Measurements from ENCODE around the gene TRPV2.

TRPV2 gene

DNA sequence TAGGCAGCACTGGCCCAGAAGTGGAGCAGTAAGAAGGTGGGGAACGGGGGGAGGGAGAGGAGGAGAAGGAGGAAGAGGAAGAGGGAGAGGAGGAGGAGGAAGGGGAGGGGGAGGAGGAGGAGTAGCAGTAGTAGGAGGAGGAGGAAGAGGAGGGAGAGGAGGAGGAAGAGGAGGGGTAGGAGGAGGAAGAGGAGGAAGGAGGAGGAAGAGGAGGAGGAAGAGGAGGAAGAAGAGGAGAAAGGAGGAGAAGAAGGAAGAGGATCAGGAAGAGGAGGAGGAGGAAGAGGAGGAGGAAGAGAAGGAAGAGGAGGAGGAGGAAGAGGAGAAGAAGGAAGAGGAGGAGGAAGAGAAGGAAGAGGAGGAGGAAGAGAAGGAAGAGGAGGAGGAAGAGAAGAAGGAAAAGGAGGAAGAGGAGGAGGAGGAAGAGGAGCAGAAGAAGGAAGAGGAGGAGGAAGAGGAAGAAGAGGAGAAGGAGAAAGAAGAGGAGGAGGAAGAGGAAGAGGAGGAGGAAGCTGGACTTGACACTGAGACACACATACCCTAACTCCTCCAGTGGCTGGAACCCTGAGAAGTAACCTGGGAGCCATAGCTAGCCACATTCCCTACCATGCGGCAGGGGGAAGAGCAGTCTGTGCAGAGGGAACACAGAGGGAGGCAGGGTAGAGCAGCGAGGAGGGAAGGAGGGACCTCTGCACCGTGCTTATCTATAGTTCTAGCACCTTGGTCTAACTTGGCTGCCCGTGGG, 40.8 kb downstream of the TRPV2 start:
- no peak for DNase-seq (ENCODE audit: low spot score)

DNA sequence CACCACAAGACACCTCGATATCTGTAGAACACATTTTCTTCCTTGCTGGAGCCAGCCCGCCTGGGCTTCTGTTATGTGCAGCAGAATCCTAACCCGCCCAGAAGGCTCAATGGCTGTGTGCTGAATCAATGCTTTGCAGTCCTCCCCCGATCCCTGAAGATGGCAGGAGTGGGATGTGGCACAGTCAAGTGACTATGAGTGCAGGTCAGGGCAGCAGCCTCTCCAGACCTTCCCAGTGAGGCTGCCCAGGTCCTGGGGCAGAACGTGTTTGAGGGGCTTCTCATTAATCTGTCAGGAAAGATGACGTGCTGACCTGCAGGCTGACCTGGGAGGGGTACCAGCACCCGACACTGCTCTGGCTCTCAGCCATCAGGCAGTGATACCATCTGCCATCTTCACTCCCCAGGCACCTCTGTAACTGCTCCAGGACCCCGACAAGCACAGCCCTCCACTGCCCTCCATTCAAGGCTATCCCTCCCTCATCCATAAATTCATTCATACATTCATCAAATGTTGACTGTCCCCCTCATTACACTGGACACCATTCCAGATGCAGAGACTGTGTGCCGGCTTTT, 41.5 kb downstream of the TRPV2 start:
- DNase-seq (ENCODE audit: low spot score), result no peak

DNA sequence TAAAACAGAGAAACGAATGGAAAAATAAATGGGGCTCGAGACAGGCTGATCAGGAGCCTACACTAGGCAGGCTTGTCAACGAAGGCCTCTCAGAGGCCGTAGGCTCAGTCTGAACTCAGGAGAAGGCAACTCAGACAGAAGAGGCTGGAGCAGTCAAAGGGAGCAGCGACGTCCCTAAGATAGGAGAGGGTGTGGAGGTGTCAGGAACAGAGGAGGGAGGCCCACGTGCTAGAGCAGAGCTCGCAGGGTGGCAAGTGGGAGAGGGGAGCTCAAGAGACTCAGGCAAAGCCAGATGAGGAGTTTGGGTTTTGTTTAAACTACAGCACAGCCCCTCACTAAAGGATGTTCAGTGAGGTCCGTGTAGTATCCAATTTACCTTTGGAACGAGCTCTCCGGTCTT, 43.9 kb downstream of the TRPV2 start:
- no peak for DNase-seq (ENCODE audit: low spot score)

DNA sequence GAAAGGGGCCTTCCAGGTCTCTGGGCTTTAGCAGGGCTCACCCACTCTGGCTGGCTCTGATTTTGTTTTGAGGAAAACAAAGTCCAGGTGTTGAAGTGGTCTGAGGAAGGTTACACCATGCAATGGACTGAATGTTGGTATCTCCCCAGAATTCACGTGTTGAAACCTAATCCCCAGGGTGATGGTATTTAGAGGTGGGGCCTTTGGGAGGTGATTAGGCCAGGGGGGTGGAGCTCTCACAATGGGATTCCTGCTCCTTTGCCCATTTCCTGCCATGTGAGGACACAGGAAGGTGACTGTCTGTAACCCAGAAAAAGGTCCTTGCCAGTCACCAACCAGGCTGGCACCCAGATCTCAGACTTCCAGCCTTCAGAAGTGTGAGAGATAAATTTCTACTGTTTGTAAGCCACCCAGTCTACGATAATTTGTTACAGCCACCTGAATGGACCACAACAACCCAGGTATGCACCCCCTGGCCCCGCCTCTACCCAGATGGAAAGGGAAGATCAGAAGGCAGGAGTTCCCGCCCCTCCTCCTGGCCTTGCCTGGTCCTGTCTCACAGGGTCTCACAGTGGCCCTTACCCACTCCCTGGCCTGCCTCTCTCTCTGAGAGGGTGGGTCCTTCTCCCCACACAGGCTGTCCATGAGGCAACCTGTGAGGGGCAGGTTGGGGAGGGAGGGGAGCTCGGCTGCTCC, 44.6 kb downstream of the TRPV2 start:
- DNase-seq (ENCODE audit: low spot score), result no peak

DNA sequence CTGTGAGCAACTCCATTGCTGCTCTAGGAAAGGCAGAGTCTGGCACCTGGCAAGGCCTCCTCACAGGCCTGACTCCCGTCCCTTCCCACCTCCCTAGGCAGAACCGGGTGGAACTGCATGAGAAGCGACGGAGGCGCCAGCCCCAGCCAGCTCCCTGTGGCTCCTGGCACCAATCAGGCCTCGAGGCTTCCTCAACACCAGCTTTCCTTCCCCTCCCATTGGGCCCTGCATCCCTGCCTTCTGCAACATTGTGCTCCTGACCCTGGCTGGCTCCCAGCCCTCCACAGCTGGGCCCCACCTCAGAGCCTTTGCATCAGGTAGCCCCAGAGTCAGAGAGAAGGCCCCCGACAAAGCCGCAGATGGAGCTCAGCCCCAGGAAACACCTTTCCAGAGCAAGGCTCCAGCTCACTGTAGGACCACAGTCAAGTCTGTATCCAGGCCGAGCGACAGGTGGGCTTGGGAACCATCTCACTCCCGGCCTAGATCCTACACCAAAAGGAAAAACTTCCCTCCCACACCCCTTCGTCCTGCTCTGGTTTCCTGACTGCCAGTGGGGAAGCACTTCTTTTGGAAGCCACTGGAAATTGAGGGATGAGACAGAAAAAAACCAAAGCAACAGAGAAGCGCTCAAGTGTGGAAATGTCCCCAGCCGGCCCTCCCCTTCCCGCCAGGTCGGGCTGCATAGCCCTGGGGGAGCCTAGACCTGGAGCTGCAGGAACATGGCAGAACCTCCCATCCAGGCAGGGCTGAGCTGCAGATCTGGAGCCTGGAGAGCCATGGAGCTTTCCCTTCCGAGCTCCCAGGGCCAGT, 45.6 kb downstream of the TRPV2 start:
- no peak for DNase-seq (ENCODE audit: low spot score)

DNA sequence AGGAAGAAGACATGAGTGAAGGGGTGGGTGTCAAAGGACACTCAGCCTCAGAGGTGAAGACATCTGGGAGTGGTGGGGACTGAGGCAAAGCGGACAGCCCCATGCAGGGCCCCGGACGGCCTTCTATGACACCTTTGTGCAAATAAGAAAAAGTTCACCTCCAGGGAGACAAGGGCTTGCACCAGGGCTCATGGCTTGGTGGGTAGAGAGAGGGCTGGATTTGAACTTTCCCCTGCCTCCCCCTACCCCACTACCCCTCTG, 46.2 kb downstream of the TRPV2 start:
- DNase-seq (ENCODE audit: low spot score), result no peak

DNA sequence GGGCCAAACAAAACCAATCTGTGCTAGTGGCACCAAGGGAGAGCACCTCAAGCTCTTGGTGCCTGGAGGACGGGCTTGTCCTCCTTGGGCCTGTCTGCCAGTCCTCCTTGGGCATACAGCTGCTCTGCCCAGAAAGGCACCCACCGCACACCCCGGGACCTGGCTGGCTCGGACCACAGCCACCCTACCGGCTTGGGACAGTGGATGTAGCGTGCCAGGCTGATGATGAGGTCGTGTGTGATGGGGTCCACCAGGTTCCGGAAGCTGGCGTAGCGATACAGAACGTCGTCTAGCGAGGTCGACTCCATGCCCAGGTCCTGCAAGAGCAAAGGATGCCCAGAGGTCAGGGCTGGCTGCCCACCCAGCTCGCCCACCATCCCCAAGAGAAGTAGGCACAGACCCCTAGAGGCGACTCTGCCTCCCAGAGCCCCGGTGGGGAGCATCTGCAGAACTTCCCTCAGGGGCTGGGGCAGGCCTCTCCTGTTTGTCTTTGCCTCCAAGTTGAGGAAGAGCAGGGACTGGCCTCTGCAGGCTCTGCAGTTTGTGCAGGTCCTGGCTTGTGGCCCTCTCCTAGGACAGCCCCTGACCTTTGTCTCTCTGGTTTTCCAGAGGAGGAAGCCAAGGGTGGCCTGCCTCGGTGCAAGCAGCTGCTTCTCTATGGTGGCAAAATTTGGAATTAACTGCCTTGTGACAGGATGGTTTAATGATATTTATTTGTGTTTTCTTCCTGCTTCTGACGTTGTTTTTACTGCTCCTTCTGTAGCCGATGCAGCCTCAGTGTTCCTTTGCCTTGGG, 46.9 kb downstream of the TRPV2 start:
- DNase-seq (ENCODE audit: low spot score), result no peak

DNA sequence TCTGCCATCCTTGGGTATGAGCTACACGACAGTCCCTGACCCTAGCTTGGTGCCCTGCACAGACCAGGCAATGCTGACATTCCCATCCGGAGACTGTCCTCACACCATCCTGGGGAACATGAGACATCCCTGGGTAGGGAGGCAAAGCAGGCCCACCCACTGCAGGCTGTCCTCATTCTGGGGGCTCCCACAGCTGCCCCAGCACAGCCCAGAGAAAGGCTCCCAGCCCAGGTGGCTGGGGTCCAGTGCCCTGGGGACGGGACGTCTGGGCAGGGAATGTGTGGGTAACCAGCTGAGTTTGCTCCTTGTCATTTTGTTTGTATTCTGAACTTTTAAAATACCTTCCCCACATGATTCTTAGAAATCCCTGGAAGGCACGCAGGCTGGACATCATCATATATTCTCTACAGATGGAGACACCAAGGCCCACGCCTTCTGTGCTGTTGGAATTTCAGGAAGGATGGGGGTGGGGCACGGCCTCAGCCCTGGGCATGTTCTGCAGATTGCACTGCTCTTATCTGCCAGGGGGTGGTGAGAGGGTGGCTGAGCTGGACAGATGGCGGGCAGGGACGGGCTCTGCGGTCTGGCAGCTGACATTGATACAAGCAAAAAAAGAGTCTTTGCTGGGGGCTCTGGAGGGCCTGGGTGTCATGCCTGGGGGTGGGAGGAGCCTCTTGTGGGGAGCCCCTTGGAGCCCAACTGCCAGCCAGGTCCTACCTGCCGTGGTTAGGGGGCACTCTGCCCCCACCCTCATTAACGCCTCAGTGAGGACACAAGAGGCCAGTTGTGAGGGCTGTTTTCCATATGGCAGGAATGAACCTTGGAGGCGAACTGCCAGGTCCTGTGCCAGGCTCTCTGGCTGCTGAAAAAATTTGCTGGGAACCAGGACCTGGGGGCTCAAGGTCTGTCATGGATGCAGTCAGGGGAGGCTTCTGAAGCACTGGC, 48.3 kb downstream of the TRPV2 start:
- DNase-seq (ENCODE audit: low spot score), result peak; percentile 51

DNA sequence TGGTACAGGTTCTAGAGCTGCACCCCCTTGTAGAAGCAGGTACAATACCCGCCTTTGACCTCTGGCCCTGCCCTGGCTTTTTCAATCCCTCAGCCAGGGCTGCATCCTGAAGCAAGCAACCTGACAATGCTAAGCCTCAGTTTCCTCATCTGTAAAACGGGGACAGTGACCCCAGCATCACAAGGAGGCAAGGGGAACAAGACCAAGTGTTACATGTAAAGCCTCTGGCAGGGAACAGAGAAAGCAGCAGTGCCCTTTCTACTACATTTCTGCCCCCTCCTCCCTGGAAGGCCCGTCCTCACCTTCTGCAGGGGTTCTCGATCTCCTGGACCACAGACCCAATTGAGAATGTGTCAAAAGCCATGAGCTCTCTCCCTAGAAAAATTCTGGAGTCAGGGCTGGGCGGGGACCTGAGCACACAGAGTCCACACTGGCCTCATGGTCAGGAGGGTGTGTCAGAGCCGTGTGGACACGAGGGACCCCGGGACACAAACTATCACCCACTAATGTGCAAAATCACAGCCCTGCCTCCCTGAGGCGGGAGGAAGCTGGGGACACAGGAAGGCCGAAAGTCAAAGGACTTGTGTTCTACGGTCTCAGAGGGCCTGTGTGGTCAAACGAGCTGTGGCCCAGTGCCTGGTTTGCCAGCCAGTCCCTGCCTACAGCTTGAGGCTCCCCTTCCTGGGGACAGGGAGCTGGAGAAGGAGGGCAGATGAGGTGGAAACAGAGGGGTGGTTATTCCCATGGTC, 49.1 kb downstream of the TRPV2 start:
- DNase-seq (ENCODE audit: low spot score), result no peak

DNA sequence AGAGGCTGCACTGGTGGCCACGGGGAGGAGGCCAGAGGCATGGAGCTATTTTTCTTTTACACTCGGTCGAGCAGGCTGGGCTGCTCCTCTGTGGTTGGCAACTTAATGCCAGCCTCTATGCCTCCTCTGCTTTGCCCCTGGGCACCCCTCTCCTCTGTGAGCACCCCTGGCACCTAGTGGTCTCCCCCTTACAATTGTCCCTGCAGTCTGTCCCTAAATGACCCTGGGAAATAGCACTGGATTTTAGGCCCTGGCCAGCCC, 49.6 kb downstream of the TRPV2 start:
- no peak for DNase-seq (ENCODE audit: low spot score)

DNA sequence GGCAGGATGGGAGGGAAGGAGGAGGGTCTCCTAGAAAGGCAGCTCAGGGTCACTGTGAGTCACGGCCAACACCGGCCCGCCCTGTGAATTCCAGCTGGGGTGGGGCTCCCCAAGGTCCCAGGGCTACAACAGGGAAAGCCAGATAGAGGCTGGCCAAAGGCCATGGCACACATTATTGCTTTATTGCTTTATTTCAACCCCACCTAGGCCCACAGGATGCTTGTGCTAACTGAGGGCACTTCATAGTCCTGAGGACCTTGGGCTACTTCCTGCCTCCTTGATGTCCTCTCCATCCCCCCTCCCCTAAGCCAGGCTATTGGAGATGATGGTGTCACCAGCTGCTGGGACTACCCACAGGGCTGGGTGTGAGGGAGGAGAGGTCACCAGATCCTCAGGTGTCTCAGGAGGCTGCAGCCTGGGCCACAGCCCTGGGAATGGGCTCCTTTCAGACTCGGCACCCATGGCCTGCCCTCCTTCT, 50.5 kb downstream of the TRPV2 start:
- DNase-seq (ENCODE audit: low spot score), result no peak

DNA sequence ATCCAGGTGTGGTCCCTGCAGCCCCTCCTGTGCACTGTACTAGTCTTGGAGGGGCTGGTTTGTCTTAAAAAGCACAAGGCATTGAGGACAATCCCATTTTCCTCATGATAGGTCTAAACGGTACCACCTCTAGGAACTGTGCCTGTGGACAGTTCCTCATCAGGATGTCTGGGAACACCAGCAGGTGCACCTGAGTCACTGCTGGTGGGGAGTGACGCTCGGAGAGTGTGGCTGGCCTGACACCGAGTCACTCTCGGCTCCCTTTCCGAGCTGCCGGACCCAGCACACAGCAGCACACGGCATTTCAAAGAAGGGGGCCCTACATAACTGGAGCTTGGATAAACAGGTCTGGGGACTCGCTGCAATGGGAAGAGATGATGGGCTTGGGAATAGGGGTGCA, 51.0 kb downstream of the TRPV2 start:
- DNase-seq (ENCODE audit: low spot score), result no peak

DNA sequence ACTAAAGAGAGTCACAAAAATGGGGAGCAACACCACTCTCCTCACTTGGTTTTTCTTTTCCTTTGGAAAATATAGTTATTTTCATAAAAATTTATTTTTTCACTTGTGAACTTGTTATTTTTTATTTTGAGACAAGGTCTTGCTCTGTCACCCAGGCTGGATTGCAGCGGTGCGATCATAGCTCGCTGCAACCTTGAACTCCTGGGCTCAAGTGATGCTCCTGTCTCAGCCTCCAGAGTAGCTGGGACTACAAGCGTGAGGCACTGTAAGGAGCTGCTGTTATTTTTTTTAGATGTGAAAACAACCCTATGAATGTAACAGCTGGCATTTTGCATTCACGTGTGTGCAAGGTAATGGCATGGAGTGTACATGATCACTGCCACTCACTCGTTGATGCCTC, 51.7 kb downstream of the TRPV2 start:
- DNase-seq (ENCODE audit: low spot score), result no peak

DNA sequence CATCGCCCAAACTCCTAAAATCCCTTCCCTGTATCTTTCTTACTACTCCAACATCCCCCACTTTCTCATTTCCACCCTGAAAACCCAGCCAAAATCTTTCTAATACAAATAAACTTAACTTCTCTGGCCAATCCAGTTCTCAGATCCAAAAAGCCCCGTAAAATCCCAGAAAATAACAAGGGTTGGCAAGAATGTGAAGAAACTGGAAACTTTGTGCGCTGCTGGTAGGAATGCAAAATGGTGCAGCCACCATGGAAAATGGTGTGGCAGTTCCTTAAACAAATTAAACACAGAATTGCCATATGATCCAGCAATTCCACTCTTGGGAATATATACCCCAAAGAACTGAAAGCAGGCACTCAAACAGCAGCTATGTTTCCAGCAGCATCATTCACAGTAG, 52.5 kb downstream of the TRPV2 start:
- no peak for DNase-seq (ENCODE audit: low spot score)

DNA sequence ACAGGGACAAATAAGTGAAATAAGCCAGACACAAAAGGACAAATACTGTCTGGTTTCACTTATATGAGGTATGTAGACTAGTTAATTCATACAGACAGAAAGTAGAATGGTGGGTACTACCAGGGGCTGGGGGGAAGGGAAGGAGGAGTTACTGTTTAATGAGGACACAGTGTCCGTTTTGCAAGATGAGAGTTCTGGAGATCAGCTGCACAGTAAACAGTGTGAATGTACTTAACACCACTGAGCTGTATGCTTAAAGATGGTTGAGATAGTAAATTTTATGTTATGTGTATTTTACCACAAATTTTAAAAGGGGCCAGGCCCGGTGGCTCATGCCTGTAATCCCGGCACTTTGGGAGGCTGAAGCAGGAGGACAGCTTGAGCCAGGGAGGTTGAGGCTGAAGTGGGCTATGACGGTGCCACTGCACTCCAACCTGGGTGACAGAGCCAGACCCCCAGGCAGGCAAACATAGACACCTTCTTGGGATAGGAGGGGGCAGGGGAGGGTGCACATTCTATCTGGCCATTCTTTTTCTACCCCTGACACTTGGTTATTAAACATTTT, 53.1 kb downstream of the TRPV2 start:
- DNase-seq (ENCODE audit: low spot score), result no peak

DNA sequence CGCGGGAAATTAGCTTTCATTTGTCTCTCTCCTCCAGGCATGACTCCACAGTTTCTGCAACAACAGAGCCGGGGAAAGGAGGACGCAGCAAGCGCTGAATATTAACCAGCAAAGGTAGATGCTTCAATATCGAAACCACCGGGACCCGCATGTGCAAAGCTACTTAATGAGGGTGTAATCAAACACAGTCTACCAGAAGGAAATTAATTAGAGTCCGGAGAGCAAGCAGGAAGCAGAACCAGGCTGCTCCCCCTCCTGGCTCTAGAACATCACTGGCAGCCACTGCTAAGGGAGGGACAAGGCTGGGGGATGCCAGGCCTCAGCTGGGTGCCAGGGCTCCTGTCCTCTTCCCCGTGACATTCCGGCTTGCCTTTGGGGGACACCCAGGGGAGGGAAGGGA, 54.9 kb downstream of the TRPV2 start:
- DNase-seq (ENCODE audit: low spot score), result no peak

DNA sequence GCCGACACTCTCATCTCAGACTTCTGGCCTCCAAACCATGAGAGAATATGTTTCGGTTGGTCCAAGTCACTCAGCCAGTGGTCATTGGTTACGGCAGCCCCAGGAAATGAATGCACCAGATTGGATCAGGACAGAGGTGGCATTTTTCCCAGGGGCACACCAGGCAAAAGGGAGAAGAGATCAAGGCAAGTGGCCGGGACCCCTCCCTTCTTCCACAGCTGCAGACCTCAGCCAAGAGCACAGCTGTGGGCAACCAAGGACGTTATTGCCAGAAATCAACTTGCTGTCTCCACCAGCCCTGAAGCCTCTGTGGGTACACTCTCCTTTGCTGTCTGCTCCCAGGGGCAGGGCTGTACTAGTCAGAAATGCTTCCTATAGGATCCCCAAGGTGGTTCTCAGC, 55.9 kb downstream of the TRPV2 start:
- DNase-seq (ENCODE audit: low spot score), result no peak

DNA sequence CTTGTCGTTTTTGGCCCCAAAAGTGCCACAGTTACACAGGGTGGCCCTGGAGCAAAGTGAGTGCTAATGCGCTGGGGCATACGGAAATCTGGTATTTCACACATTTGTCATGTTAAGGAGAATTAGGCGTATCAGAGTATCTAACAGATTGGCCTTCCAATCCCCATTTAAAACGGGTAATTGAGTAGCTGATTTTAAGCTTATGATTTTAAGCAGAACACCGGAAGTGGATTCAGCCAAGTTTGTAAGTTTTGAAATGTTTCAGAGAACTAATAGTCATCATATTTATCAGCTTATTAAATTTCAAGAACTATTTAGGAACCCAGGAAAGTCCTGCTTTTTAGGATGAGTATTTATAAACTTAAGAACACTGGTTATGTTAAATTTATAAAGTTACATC, 57.2 kb downstream of the TRPV2 start:
- no peak for DNase-seq (ENCODE audit: low spot score)

DNA sequence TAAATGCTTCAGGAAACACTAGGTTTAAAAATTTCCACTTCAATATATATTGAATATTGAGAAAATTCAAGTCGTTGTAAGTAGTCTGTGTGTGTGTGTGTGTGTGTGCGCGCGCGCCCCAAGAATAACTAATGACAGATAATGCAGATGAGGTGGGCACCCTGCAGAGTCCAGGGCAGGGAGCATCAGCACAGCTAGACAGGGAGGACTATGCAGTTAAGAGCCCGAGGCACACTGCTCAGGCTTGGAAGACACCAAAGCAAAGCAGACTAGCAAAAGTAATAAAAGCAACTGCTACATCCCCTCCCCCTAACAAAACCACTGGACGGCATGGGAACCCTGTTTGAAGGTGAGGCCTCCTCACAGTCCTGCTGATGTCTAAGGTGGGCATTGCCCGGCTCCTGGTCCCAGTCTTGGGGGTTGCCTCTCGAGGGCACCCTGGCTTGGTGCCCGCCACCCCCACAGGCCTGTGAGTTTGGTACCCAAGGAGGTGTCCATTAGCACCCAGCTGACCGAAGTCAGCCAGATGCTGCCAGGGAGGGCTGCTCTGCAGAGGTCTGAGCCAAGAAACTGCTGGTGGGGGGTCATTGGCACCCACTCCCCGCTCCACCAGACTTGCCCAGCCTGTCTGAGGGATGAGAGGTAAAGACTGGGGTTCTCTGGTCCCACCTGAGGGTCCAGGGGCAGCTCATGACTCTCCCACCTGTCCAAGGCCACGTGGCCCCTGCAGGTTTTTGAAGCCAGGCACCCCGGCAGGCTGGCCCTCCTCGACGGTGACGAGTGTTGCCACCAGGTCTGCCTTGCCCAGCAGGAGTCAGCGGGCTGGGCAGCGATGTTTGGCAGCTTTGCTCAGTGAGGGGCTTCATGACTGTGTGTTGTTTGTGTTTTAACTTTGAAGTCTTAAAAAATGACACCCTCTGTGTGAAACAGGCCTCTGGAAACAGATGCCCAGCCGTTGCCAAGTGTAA, 58.0 kb downstream of the TRPV2 start:
- DNase-seq (ENCODE audit: low spot score), result no peak
